Glutamatergic neuron (in vitro differentiated cells): Measurements from ENCODE around the gene IRF5. TPM values are rescaled to one million over a fixed set of nuclear protein-coding genes. Genes with fewer than 3 reads are reported as not detected.
A peak's percentile ranks its signal among the peaks of the same experiment; 100 is the strongest.
"Not testable (repeated sequence)": the region's sequence is repeated elsewhere in the genome, so short reads cannot be mapped to it uniquely, and the experiment has no call there.

Experiments
- DNase-seq: peaks from one replicate; pipeline ENCODE4 v3.0.0; 2022
- H3K27ac Mint-ChIP-seq: one replicate; pipeline ENCODE4 v1.8.0; 2020; ENCODE audit warnings: mild to moderate bottlenecking, mixed read lengths, inconsistent platforms; ENCODE audit not compliant: unreplicated experiment
- H3K27me3 Mint-ChIP-seq: one replicate; pipeline ENCODE4 v1.8.0; 2020; ENCODE audit warnings: mild to moderate bottlenecking, moderate library complexity, mixed read lengths, inconsistent platforms; ENCODE audit not compliant: unreplicated experiment
- H3K36me3 Mint-ChIP-seq: one replicate; pipeline ENCODE4 v1.8.0; 2020; ENCODE audit warnings: mild to moderate bottlenecking, mixed read lengths, inconsistent platforms; ENCODE audit not compliant: unreplicated experiment
- H3K4me1 Mint-ChIP-seq: one replicate; pipeline ENCODE4 v1.8.0; 2020; ENCODE audit warnings: mild to moderate bottlenecking, low read depth, mixed read lengths, inconsistent platforms; ENCODE audit not compliant: unreplicated experiment
- H3K4me3 Mint-ChIP-seq: one replicate; pipeline ENCODE4 v1.8.0; 2020; ENCODE audit warnings: mild to moderate bottlenecking, mixed read lengths, inconsistent platforms; ENCODE audit not compliant: unreplicated experiment
- H3K9me3 Mint-ChIP-seq: one replicate; pipeline ENCODE4 v1.8.0; 2020; ENCODE audit warnings: mild to moderate bottlenecking, moderate library complexity, mixed read lengths, inconsistent platforms; ENCODE audit not compliant: unreplicated experiment
- total RNA-seq: library from RNA; stranded (reverse); fragmentation: NEBNext Ultra II Directional; extraction: Animal tissue kit (Norgen Biotek cat#: 25700); gene quantifications from one replicate; pipeline ENCODE4 v1.2.1, GENCODE V29; 2021; ENCODE audit not compliant: unreplicated experiment
- TF ChIP-seq, protein P1 (sequence below): fragments of 200-600 bp; sonication (generic); IDR thresholded peaks from one replicate; pipeline ENCODE4 v1.5.0; 2021; ENCODE audit not compliant: partially characterized antibody, unreplicated experiment

Gene IRF5
- total RNA-seq, 1 donor from 2014 or later = not detected

GRCh38 chr7:128940494-128941322 is 3.0 kb downstream of the IRF5 start:
- Mint-ChIP-seq H3K9me3 (peaks cover 6% of the 10 kb centered on the region), H3K27ac (no peak overlapping the region), H3K4me1 (peaks cover 12% of the 10 kb centered on the region), H3K4me3 (peak overlapping the region; percentile 34), H3K27me3 (peaks cover 16% of the 10 kb centered on the region), H3K36me3 (peaks cover 5% of the 10 kb centered on the region)
- TF ChIP-seq, protein P1, sequence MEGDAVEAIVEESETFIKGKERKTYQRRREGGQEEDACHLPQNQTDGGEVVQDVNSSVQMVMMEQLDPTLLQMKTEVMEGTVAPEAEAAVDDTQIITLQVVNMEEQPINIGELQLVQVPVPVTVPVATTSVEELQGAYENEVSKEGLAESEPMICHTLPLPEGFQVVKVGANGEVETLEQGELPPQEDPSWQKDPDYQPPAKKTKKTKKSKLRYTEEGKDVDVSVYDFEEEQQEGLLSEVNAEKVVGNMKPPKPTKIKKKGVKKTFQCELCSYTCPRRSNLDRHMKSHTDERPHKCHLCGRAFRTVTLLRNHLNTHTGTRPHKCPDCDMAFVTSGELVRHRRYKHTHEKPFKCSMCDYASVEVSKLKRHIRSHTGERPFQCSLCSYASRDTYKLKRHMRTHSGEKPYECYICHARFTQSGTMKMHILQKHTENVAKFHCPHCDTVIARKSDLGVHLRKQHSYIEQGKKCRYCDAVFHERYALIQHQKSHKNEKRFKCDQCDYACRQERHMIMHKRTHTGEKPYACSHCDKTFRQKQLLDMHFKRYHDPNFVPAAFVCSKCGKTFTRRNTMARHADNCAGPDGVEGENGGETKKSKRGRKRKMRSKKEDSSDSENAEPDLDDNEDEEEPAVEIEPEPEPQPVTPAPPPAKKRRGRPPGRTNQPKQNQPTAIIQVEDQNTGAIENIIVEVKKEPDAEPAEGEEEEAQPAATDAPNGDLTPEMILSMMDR = no peak
- no peak for DNase-seq

GRCh38 chr7:128941323-128941890 is 3.7 kb downstream of the IRF5 start:
- H3K9me3 Mint-ChIP-seq = peaks cover 6% of the 10 kb centered on the region
- H3K4me1 Mint-ChIP-seq = peaks cover 12% of the 10 kb centered on the region
- peaks cover 16% of the 10 kb centered on the region for H3K27me3 Mint-ChIP-seq
- no peak overlapping the region for H3K4me3 Mint-ChIP-seq
- DNase-seq = no peak
- H3K36me3 Mint-ChIP-seq = peaks cover 5% of the 10 kb centered on the region
- no peak overlapping the region for H3K27ac Mint-ChIP-seq
- TF ChIP-seq, protein P1 = no peak

DNA sequence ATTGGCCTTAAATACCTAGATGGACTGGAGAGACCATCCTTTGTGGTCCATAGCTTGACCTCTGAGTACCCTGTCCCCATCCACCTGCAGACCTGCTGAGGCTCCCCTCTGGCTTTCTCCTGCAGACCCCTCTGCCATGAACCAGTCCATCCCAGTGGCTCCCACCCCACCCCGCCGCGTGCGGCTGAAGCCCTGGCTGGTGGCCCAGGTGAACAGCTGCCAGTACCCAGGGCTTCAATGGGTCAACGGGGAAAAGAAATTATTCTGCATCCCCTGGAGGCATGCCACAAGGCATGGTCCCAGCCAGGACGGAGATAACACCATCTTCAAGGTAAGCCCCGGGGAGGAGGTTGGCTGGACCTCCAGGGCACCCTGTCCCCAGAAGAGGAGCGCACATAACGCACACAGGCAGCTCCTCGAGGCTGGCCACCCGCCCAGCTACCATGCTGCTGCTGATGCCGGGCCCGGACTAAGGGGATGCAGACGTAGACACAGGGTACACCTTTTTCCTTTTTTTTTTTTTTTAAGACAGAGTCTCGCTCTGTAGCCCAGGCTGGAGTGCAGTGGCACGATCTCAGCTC is 4.3 kb downstream of the IRF5 start:
- no peak for DNase-seq

DNA sequence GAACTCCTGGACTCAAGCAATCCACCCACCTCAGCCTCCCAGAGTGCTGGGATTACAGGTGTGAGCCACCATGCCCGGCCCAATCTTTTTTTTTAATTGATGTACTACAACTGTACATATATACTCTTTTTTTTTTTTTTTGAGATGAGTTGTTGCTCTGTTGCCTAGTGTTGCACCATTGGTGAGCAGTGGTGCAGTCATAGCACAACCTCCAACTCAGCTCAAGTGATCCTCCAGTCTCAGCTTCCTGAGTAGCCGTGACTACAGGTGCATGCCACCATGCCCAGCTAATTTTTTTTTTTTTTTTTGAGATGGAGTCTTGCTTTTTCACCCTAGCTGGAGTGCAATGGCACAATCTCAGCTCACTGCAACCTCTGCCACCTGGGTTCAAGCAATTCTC is 5.5 kb downstream of the IRF5 start:
- not testable (repeated sequence) for H3K27me3 Mint-ChIP-seq, H3K36me3 Mint-ChIP-seq, H3K4me1 Mint-ChIP-seq, DNase-seq, H3K4me3 Mint-ChIP-seq, H3K9me3 Mint-ChIP-seq, H3K27ac Mint-ChIP-seq

More for the DNA sequence above, 4.3 kb downstream of the IRF5 start:
- TF ChIP-seq, protein P1 = no peak
- H3K4me3 Mint-ChIP-seq = no peak overlapping the region
- H3K27ac Mint-ChIP-seq = no peak overlapping the region
- peaks cover 12% of the 10 kb centered on the region for H3K27me3 Mint-ChIP-seq
- peaks cover 5% of the 10 kb centered on the region for H3K9me3 Mint-ChIP-seq
- H3K4me1 Mint-ChIP-seq = peaks cover 11% of the 10 kb centered on the region
- peaks cover 3% of the 10 kb centered on the region for H3K36me3 Mint-ChIP-seq

DNA sequence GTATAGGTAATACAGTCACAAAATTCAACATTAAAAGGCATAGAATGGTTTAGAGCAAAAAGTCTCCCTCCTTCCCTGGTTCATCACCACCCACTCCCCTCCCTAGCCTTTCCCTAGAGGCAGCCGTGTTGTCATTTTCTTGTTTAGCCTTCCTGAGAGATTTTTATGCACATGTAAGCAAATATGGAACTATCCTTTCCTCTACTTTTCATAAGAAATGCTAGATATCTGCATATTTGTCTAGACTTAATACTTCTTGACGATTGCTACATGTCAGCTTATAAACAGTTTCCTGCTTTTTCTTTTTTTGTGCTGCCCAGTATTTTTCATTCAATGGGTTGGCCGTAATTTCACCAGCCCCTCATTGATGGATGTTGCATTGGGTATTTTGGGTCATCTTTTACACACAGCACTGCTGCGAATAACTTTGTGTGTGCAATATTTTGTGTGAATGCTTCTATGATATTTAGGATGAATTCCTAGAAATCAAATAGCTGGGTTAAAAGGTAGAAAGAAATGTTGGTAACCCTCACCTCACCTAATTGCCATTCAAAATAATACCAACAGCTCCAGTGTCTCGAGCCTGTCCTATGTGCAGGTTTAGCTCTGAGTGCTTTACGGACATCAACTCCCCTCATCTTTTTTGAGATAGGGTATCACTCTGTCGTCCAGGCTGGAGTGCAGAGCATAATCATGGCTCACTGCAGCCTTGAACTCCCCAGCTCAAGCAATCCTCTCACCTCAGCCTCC is 6.9 kb downstream of the IRF5 start:
- Mint-ChIP-seq H3K4me1 (peaks cover 6% of the 10 kb centered on the region), H3K36me3 (no peaks in the 10 kb centered on the region), H3K27me3 (peaks cover 8% of the 10 kb centered on the region), H3K9me3 (peaks cover 3% of the 10 kb centered on the region), H3K4me3 (no peak overlapping the region), H3K27ac (no peak overlapping the region)
- DNase-seq = no peak
- TF ChIP-seq, protein P1 = no peak
